Right atrium auricular region (tissue), 2 donors: ENCODE data around the gene PCSK1N. TPM values are rescaled to one million over a fixed set of nuclear protein-coding genes. Genes with fewer than 3 reads are reported as not detected.
"Not testable (repeated sequence)": the region's sequence is repeated elsewhere in the genome, so short reads cannot be mapped to it uniquely, and the experiment has no call there.

Experiments used
- DNase-seq: peaks from one replicate; pipeline ENCODE4 v3.0.0-alpha.2; 2019; ENCODE audit warnings: low spot score
- H3K27ac ChIP-seq, 2 donors: fragments of 200-600 bp; sonication (generic); 1 replicate in 1 of 2; 2 replicates in 1 of 2; pipeline ENCODE4 v1.5.1; 2016 to 2019
- H3K27me3 ChIP-seq, 2 donors: fragments of 200-600 bp; sonication (generic); one replicate each; pipeline versions ENCODE4 v1.5.1 to v1.6.0; 2017 to 2019
- H3K36me3 ChIP-seq: fragments of 200-600 bp; sonication (generic); one replicate; pipeline ENCODE4 v1.5.1; 2016
- H3K4me1 ChIP-seq, 2 donors: fragments of 200-600 bp; sonication (generic); one replicate each; pipeline versions ENCODE4 v1.5.1 to v1.6.0; 2017 to 2019
- H3K4me3 ChIP-seq, 2 donors: fragments of 200-600 bp; sonication (generic); 1 replicate in 1 of 2; 2 replicates in 1 of 2; pipeline ENCODE4 v1.5.1; 2017 to 2019; ENCODE audit warnings: mild to moderate bottlenecking in 1 of 2, moderate library complexity in 1 of 2
- H3K9me3 ChIP-seq, 2 donors: fragments of 200-600 bp; sonication (generic); one replicate each; pipeline ENCODE4 v1.5.1; 2019
- CTCF ChIP-seq, 2 donors: fragments of 200-600 bp; sonication (generic); IDR thresholded peaks; one replicate each; pipeline ENCODE4 v1.5.1; 2019; ENCODE audit warnings: antibody characterized with exemption in 2 of 2
- total RNA-seq, 2 donors: library from RNA; depleted of rRNA; stranded (reverse); fragments of >200 nt; gene quantifications; one replicate each; pipeline ENCODE4 v1.1.0, GENCODE V29; 2016

Gene PCSK1N
- total RNA-seq, 2 donors from 2014 or later, result 4.3 to 12.5 TPM

GRCh38 chrX:48824066-48824465 lies 11.3 kb downstream of the PCSK1N start:
- H3K4me3 ChIP-seq, result no peak overlapping the region
- peaks cover 0 to 7% of the 10 kb centered on the region in 2 donors for H3K9me3 ChIP-seq
- no peak overlapping the region for H3K27ac ChIP-seq
- no peak for DNase-seq
- no peaks in the 10 kb centered on the region for H3K4me1 ChIP-seq
- no peaks in the 10 kb centered on the region for H3K27me3 ChIP-seq
- no peaks in the 10 kb centered on the region for H3K36me3 ChIP-seq
- no peak for TF ChIP-seq CTCF (IDR thresholded peaks at IDR 0.05)

GRCh38 chrX:48823053-48823452 lies 12.4 kb downstream of the PCSK1N start:
- no peak for DNase-seq
- no peak overlapping the region for H3K27ac ChIP-seq
- H3K27me3 ChIP-seq, result no peaks in the 10 kb centered on the region
- H3K4me1 ChIP-seq, result no peaks in the 10 kb centered on the region
- H3K4me3 ChIP-seq, result no peak overlapping the region
- no peak for TF ChIP-seq CTCF (IDR thresholded peaks at IDR 0.05)
- no peaks in the 10 kb centered on the region for H3K36me3 ChIP-seq
- H3K9me3 ChIP-seq, result peaks cover 0 to 7% of the 10 kb centered on the region in 2 donors

- H3K4me1 ChIP-seq, H3K27ac ChIP-seq, H3K36me3 ChIP-seq, H3K27me3 ChIP-seq, H3K9me3 ChIP-seq, H3K4me3 ChIP-seq, DNase-seq: not testable (repeated sequence)
Observed at GRCh38 chrX:48819394-48819793, 16.0 kb downstream of the PCSK1N start.

- Histone ChIP-seq H3K27me3 (no peaks in the 10 kb centered on the region), H3K4me1 (no peaks in the 10 kb centered on the region), H3K27ac (no peak overlapping the region), H3K36me3 (no peaks in the 10 kb centered on the region), H3K9me3 (no peaks in the 10 kb centered on the region), H3K4me3 (no peak overlapping the region)
- no peak for TF ChIP-seq CTCF (IDR thresholded peaks at IDR 0.05)
- no peak for DNase-seq
Observed at GRCh38 chrX:48818866-48819265, 16.5 kb downstream of the PCSK1N start.

GRCh38 chrX:48818098-48818497 lies 17.3 kb downstream of the PCSK1N start:
- Histone ChIP-seq H3K4me3 (no peak overlapping the region), H3K27ac (no peak overlapping the region), H3K4me1 (no peaks in the 10 kb centered on the region), H3K9me3 (no peaks in the 10 kb centered on the region), H3K36me3 (no peaks in the 10 kb centered on the region), H3K27me3 (no peaks in the 10 kb centered on the region)
- no peak for TF ChIP-seq CTCF (IDR thresholded peaks at IDR 0.05)
- DNase-seq, result no peak

GRCh38 chrX:48816014-48816810 lies 19.2 kb downstream of the PCSK1N start:
- Histone ChIP-seq H3K4me1 (no peaks in the 10 kb centered on the region), H3K4me3 (no peak overlapping the region), H3K27ac (no peak overlapping the region), H3K36me3 (no peaks in the 10 kb centered on the region), H3K9me3 (no peaks in the 10 kb centered on the region), H3K27me3 (no peaks in the 10 kb centered on the region)
- TF ChIP-seq CTCF (IDR thresholded peaks at IDR 0.05), result no peak
- DNase-seq, result no peak
